GM12878 (cell line): ENCODE measurements around the gene MARK4. TPM values are rescaled to one million over a fixed set of nuclear protein-coding genes. Genes with fewer than 3 reads are reported as not detected.

ENCODE experiments used
- ATAC-seq: fragments of 200-7000 bp; cut with Tn5 transposase; 3 replicates; pipeline ENCODE4 v1.9.1; 2020; ENCODE audit warnings: mild to moderate bottlenecking, moderate library complexity
- BruUV-seq: library from RNA; stranded (reverse); fragments of 400-500 nt; replicated peaks from 2 replicates; lab custom pipeline; 2021; lab: Mats Ljungman, UMichigan
- CTCF ChIA-PET: fragments of 300-600 bp; sonication (Branson Sonifier 250); formaldehyde crosslinking; extraction: SDS; loops from one replicate; lab custom pipeline; 2021; ENCODE audit warnings: inconsistent platforms; lab: Yijun Ruan, JAX
- POLR2A ChIA-PET: fragments of 350-600 bp; formaldehyde crosslinking; extraction: SDS; loops from one replicate; lab custom pipeline; 2021; ENCODE audit warnings: inconsistent platforms; lab: Charles Lee
- RAD21 ChIA-PET: fragments of 300-600 bp; sonication (Branson Sonifier 250); formaldehyde crosslinking; loops from one replicate; lab custom pipeline; 2023; ENCODE audit warnings: antibody characterized with exemption; ENCODE audit not compliant: unreplicated experiment; lab: Charles Lee
- SMC1A ChIA-PET: fragments of 300-600 bp; sonication (Branson Sonifier 250); formaldehyde crosslinking; loops from one replicate; lab custom pipeline; 2023; ENCODE audit not compliant: unreplicated experiment, uncharacterized antibody; lab: Charles Lee
- DNase-seq: peaks from one replicate; pipeline ENCODE4 v3.0.0-alpha.2; 2011; ENCODE audit warnings: low read depth, low spot score
- FAIRE-seq: peaks from 3 replicates; lab custom pipeline; 2011; peaks lifted over from hg19 to GRCh38; lab: Jason Lieb, UNC
- H2AFZ ChIP-seq: 2 replicates; pipeline ENCODE4 v1.6.0; 2011; ENCODE audit warnings: low read depth, low read length, control low read depth; ENCODE audit not compliant: control insufficient read depth
- H3K27ac ChIP-seq: 2 replicates; pipeline ENCODE4 v1.5.1; 2011; ENCODE audit warnings: control low read depth; ENCODE audit not compliant: control insufficient read depth, insufficient read depth
- H3K27me3 ChIP-seq, 2 experiments: replicated peaks in 1 of 2; 2 replicates each; pipeline versions ENCODE4 v1.6.0 to v1.6.1; 2011; ENCODE audit warnings: low read length in 1 of 2; ENCODE audit not compliant: control insufficient read depth in 2 of 2, insufficient read depth in 2 of 2
- H3K36me3 ChIP-seq, 2 experiments: 2 replicates each; pipeline ENCODE4 v1.5.1; 2011; ENCODE audit warnings: low read length in 1 of 2; ENCODE audit not compliant: control insufficient read depth in 2 of 2, insufficient read depth in 2 of 2
- H3K4me1 ChIP-seq: 2 replicates; pipeline ENCODE4 v1.6.1; 2011; ENCODE audit warnings: mild to moderate bottlenecking, low read length, moderate library complexity, mixed read lengths; ENCODE audit not compliant: control insufficient read depth, insufficient read depth
- H3K4me2 ChIP-seq: 2 replicates; pipeline ENCODE4 v1.6.0; 2011; ENCODE audit warnings: control low read depth; ENCODE audit not compliant: control insufficient read depth, insufficient read depth
- H3K4me3 ChIP-seq: fragments of 200-600 bp; sonication (generic); 2 replicates; pipeline ENCODE4 v1.5.1; 2016
- H3K79me2 ChIP-seq: 2 replicates; pipeline ENCODE4 v1.6.0; 2011; ENCODE audit warnings: low read length; ENCODE audit not compliant: control insufficient read depth, insufficient read depth
- H3K9ac ChIP-seq: 2 replicates; pipeline ENCODE4 v1.8.0; 2011; ENCODE audit warnings: low read length, control low read depth, mixed read lengths; ENCODE audit not compliant: control insufficient read depth, insufficient read depth
- H3K9me3 ChIP-seq: replicated peaks from 3 replicates; pipeline ENCODE4 v1.5.1; 2011; ENCODE audit warnings: mild to moderate bottlenecking, low read length; ENCODE audit not compliant: control insufficient read depth, insufficient read depth
- H4K20me1 ChIP-seq: 2 replicates; pipeline ENCODE4 v1.6.0; 2011; ENCODE audit not compliant: control insufficient read depth, insufficient read depth
- ASH2L ChIP-seq: fragments of 300-600, 200-600 bp; sonication (generic); IDR thresholded peaks from 2 replicates; pipeline ENCODE4 v1.6.1; 2017; ENCODE audit warnings: low read depth, mild to moderate bottlenecking, borderline replicate concordance
- BCL11A ChIP-seq: IDR thresholded peaks from 2 replicates; pipeline ENCODE4 v1.6.1; 2011; ENCODE audit warnings: low read depth, low read length
- BCL3 ChIP-seq: IDR thresholded peaks from 2 replicates; pipeline ENCODE4 v1.6.1; 2011; ENCODE audit warnings: borderline replicate concordance, low read depth, mild to moderate bottlenecking, moderate library complexity, low read length; ENCODE audit not compliant: insufficient read depth, poor library complexity, severe bottlenecking
- BMI1 ChIP-seq: fragments of 450-650 bp; IDR thresholded peaks from 2 replicates; pipeline ENCODE4 v1.6.1; 2016; ENCODE audit warnings: mild to moderate bottlenecking, moderate library complexity, borderline replicate concordance
- DPF2 ChIP-seq: fragments of 450-650 bp; IDR thresholded peaks from 2 replicates; pipeline ENCODE4 v1.6.1; 2017; ENCODE audit warnings: mild to moderate bottlenecking
- EED ChIP-seq: sonication (generic); IDR thresholded peaks from 2 replicates; pipeline ENCODE4 v1.6.1; 2016; ENCODE audit warnings: antibody characterized with exemption, low read depth
- ETV6 ChIP-seq, 2 experiments: fragments of 450-650 bp in 1 of 2; IDR thresholded peaks in 1 of 2; conservative IDR thresholded peaks in 1 of 2; 2 replicates each; pipeline ENCODE4 v1.6.1; 2014; ENCODE audit warnings: antibody characterized with exemption in 1 of 2, borderline replicate concordance in 1 of 2, low read depth in 1 of 2, mild to moderate bottlenecking in 1 of 2, moderate library complexity in 1 of 2
- NR2C1 ChIP-seq: fragments of 450-650 bp; IDR thresholded peaks from 2 replicates; pipeline ENCODE4 v1.6.1; 2017; ENCODE audit warnings: antibody characterized with exemption, mild to moderate bottlenecking, moderate library complexity
- NR2C2 ChIP-seq: IDR thresholded peaks from 2 replicates; pipeline ENCODE4 v1.6.1; 2011; ENCODE audit warnings: borderline replicate concordance, low read depth; ENCODE audit not compliant: control insufficient read depth, insufficient read length
- NR2F1 ChIP-seq: fragments of 450-650 bp; conservative IDR thresholded peaks from 2 replicates; pipeline ENCODE4 v1.6.1; 2017; ENCODE audit warnings: mild to moderate bottlenecking
- PAX8 ChIP-seq: fragments of 450-650 bp; IDR thresholded peaks from 2 replicates; pipeline ENCODE4 v1.6.1; 2017; ENCODE audit warnings: mild to moderate bottlenecking, moderate library complexity
- POLR2A ChIP-seq: IDR thresholded peaks from 2 replicates; pipeline ENCODE4 v1.6.1; 2011; ENCODE audit warnings: low read depth, mild to moderate bottlenecking, low read length
- POU2F2 ChIP-seq: IDR thresholded peaks from 3 replicates; pipeline ENCODE4 v1.6.1; 2011; ENCODE audit warnings: low read depth, mild to moderate bottlenecking, low read length, borderline replicate concordance
- SMARCA5 ChIP-seq: fragments of 450-650 bp; IDR thresholded peaks from 2 replicates; pipeline ENCODE4 v1.6.1; 2017; ENCODE audit warnings: mild to moderate bottlenecking
- SUZ12 ChIP-seq: fragments of 200-600 bp; sonication (generic); IDR thresholded peaks from one replicate; pipeline ENCODE4 v1.6.1; 2018; ENCODE audit warnings: antibody characterized with exemption, mild to moderate bottlenecking; ENCODE audit not compliant: unreplicated experiment
- TCF3 ChIP-seq: IDR thresholded peaks from 2 replicates; pipeline ENCODE4 v1.6.1; 2012; ENCODE audit warnings: low read depth, mild to moderate bottlenecking, low read length, borderline replicate concordance; ENCODE audit not compliant: insufficient read depth
- ZNF384 ChIP-seq: IDR thresholded peaks from 2 replicates; pipeline ENCODE4 v1.6.1; 2012; ENCODE audit warnings: low read depth, mild to moderate bottlenecking, low read length, improper control_type of control experiment, borderline replicate concordance
- WGBS: methylation state at CpG from one replicate; pipeline ENCODE4 v1.1.6; 2016; ENCODE audit warnings: low lambda C conversion rate; ENCODE audit not compliant: insufficient replicate concordance, insufficient coverage; ENCODE audit errors: missing lambda C conversion rate; 5-methylcytosine and 5-hydroxymethylcytosine counted together
- in situ Hi-C: fragments of 300-500 bp; cut with MboI; formaldehyde crosslinking; loops from 9 replicates; pipeline ENCODE4 v1.14.3; 2018; ENCODE audit warnings: mixed read lengths
- intact Hi-C: fragments of 100-400 bp; cut with micrococcal nuclease; formaldehyde crosslinking; loops from one replicate; pipeline ENCODE4 v1.14.2; 2022; ENCODE audit not compliant: unreplicated experiment
- polyA plus RNA-seq, 11 experiments: library from polyadenylated mRNA; depleted of rRNA in 4 of 11; unstranded in 6 of 11; stranded (reverse) in 5 of 11; fragments of >200 nt; fragmentation: Nextera tagmentation in 4 of 11; fragmentation: Illumina TruSeq in 1 of 11; extraction: Ambion mirVana in 4 of 11; extraction: Trizol in 1 of 11; gene quantifications; 1 replicate in 1 of 11; 2 replicates in 10 of 11; pipeline versions ENCODE4 v1.2.1 to v1.2.3, GENCODE V29; 2011 to 2016; ENCODE audit warnings: inconsistent platforms in 2 of 11, missing spikeins in 2 of 11, low read depth in 1 of 11
- total RNA-seq, 4 experiments: library from RNA; depleted of rRNA in 3 of 4; stranded (reverse); fragments of >200 nt in 3 of 4; fragmentation: Illumina TruSeq in 1 of 4; extraction: Trizol in 1 of 4; gene quantifications; 2 replicates each; pipeline versions ENCODE4 v1.2.1 to v1.2.3, GENCODE V29; 2013 to 2021

The MARK4 gene
- total and polyA plus RNA-seq, 10 of the 15 experiments (the other 5 are each of a cell fraction or from before 2014, with no cell fraction given): 0.66 to 24.3 (median 5.1) TPM

- H3K4me1 ChIP-seq: peaks cover 3% of the 10 kb centered on the region; the same call in 1 of the 2 replicates
- WGBS: 31% methylated on average over 21 of the region's 25 CpGs
- no peak overlapping the region for H3K9ac ChIP-seq
- peak overlapping the region; percentile 1; the same call in 1 of the 2 replicates for H3K4me3 ChIP-seq
- no peaks in the 10 kb centered on the region for H3K9me3 ChIP-seq
- no peaks in the 10 kb centered on the region for H3K79me2 ChIP-seq
- intact Hi-C loops (no loop called here), in situ Hi-C loops (no loop called here)
- H3K27me3 ChIP-seq: 0 out of 4 replicates have a peak, but pooled peaks cover 0 to 1% of the 10 kb centered on the region in 2 experiments
- ATAC-seq (no peak), DNase-seq (no peak), FAIRE-seq (no peak)
- H3K36me3 ChIP-seq: no peaks in the 10 kb centered on the region
- SMC1A ChIA-PET: no interaction called here
- H2AFZ ChIP-seq: no peak overlapping the region
- RAD21 ChIA-PET: interaction anchor here (1.9 kb wide), 1 partner anchor 281 kb away, joined by 5 read pairs; no protein-coding TSS in a partner anchor
- peak overlapping the region; percentile 70 for H3K4me2 ChIP-seq
- CTCF ChIA-PET: no interaction called here
- TF ChIP-seq NR2F1 (no peak), ZNF384 (no peak), POU2F2 (no peak), SMARCA5 (no peak), PAX8 (no peak), EED (no peak), ASH2L (no peak), TCF3 (peak; percentile 30; the same call in 1 of the 2 replicates), ETV6 (conservative IDR thresholded peaks at IDR 0.05 in 1 of 2, IDR thresholded peaks at IDR 0.05 in 1 of 2; ENCODE audit: borderline replicate concordance in 1 of 2, low read depth in 1 of 2) (no peak), DPF2 (no peak), SUZ12 (no peak), NR2C1 (no peak), NR2C2 (no peak), POLR2A (no peak), BMI1 (no peak), BCL11A (no peak), BCL3 (peak; percentile 61)
- H3K27ac ChIP-seq: no peak overlapping the region
- POLR2A ChIA-PET: interaction anchor here (0.6 kb wide), 1 partner anchor 143 kb away, joined by 3 read pairs; no protein-coding TSS in a partner anchor
- no TSS peak for BruUV-seq
- no peaks in the 10 kb centered on the region for H4K20me1 ChIP-seq
Measured at GRCh38 chr19:45340899-45341453, 89.9 kb downstream of the MARK4 start.
